C4-2B (cell line): ENCODE data around the gene ATP5F1D.

Experiments
- ZFX ChIP-seq: fragments of 450-650 bp; IDR thresholded peaks from 2 replicates; pipeline ENCODE4 v1.6.1; 2017
- TF ChIP-seq, protein P1 (sequence below): fragments of 450-650 bp; conservative IDR thresholded peaks from 2 replicates; pipeline ENCODE4 v1.5.1; 2017; ENCODE audit warnings: mild to moderate bottlenecking

DNA sequence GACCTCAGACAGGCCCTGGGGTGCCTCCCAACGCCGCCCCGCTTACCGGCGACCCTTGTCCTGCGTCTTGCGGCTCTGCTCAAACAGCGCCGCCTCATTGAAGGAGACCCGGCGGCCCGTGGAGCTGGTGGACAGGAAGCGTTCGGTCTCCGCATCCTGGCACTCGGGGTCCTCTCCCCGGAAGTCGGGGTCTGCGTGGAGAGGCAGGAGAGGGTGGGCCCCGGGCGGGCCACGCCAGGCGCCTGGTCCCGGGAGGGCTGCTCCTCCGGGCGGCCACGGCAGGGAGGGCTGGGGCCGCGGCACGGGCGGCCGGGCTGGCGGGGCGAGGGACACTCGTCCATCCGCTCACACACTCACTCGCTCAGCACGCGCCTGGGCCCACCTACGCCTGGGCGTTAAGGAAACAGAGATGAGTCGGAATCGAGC lies 6.6 kb upstream of the ATP5F1D start:
- TF ChIP-seq, protein P1, sequence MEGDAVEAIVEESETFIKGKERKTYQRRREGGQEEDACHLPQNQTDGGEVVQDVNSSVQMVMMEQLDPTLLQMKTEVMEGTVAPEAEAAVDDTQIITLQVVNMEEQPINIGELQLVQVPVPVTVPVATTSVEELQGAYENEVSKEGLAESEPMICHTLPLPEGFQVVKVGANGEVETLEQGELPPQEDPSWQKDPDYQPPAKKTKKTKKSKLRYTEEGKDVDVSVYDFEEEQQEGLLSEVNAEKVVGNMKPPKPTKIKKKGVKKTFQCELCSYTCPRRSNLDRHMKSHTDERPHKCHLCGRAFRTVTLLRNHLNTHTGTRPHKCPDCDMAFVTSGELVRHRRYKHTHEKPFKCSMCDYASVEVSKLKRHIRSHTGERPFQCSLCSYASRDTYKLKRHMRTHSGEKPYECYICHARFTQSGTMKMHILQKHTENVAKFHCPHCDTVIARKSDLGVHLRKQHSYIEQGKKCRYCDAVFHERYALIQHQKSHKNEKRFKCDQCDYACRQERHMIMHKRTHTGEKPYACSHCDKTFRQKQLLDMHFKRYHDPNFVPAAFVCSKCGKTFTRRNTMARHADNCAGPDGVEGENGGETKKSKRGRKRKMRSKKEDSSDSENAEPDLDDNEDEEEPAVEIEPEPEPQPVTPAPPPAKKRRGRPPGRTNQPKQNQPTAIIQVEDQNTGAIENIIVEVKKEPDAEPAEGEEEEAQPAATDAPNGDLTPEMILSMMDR: no peak
- no peak for TF ChIP-seq ZFX
